GM12878 (cell line): ENCODE measurements around the gene KCNQ1. TPM values are rescaled to one million over a fixed set of nuclear protein-coding genes. Genes with fewer than 3 reads are reported as not detected.

Experiments
- ATAC-seq: fragments of 200-7000 bp; cut with Tn5 transposase; 3 replicates; pipeline ENCODE4 v1.9.1; 2020; ENCODE audit warnings: mild to moderate bottlenecking, moderate library complexity
- BruUV-seq: library from RNA; stranded (reverse); fragments of 400-500 nt; replicated peaks from 2 replicates; lab custom pipeline; 2021; lab: Mats Ljungman, UMichigan
- CTCF ChIA-PET: fragments of 300-600 bp; sonication (Branson Sonifier 250); formaldehyde crosslinking; extraction: SDS; loops from one replicate; lab custom pipeline; 2021; ENCODE audit warnings: inconsistent platforms; lab: Yijun Ruan, JAX
- POLR2A ChIA-PET: fragments of 350-600 bp; formaldehyde crosslinking; extraction: SDS; loops from one replicate; lab custom pipeline; 2021; ENCODE audit warnings: inconsistent platforms; lab: Charles Lee
- RAD21 ChIA-PET: fragments of 300-600 bp; sonication (Branson Sonifier 250); formaldehyde crosslinking; loops from one replicate; lab custom pipeline; 2023; ENCODE audit warnings: antibody characterized with exemption; ENCODE audit not compliant: unreplicated experiment; lab: Charles Lee
- SMC1A ChIA-PET: fragments of 300-600 bp; sonication (Branson Sonifier 250); formaldehyde crosslinking; loops from one replicate; lab custom pipeline; 2023; ENCODE audit not compliant: unreplicated experiment, uncharacterized antibody; lab: Charles Lee
- DNase-seq: peaks from one replicate; pipeline ENCODE4 v3.0.0-alpha.2; 2011; ENCODE audit warnings: low read depth, low spot score
- FAIRE-seq: peaks from 3 replicates; lab custom pipeline; 2011; peaks lifted over from hg19 to GRCh38; lab: Jason Lieb, UNC
- H2AFZ ChIP-seq: 2 replicates; pipeline ENCODE4 v1.6.0; 2011; ENCODE audit warnings: low read depth, low read length, control low read depth; ENCODE audit not compliant: control insufficient read depth
- H3K27ac ChIP-seq: 2 replicates; pipeline ENCODE4 v1.5.1; 2011; ENCODE audit warnings: control low read depth; ENCODE audit not compliant: control insufficient read depth, insufficient read depth
- H3K27me3 ChIP-seq, 2 experiments: replicated peaks in 1 of 2; 2 replicates each; pipeline versions ENCODE4 v1.6.0 to v1.6.1; 2011; ENCODE audit warnings: low read length in 1 of 2; ENCODE audit not compliant: control insufficient read depth in 2 of 2, insufficient read depth in 2 of 2
- H3K36me3 ChIP-seq, 2 experiments: 2 replicates each; pipeline ENCODE4 v1.5.1; 2011; ENCODE audit warnings: low read length in 1 of 2; ENCODE audit not compliant: control insufficient read depth in 2 of 2, insufficient read depth in 2 of 2
- H3K4me1 ChIP-seq: 2 replicates; pipeline ENCODE4 v1.6.1; 2011; ENCODE audit warnings: mild to moderate bottlenecking, low read length, moderate library complexity, mixed read lengths; ENCODE audit not compliant: control insufficient read depth, insufficient read depth
- H3K4me2 ChIP-seq: 2 replicates; pipeline ENCODE4 v1.6.0; 2011; ENCODE audit warnings: control low read depth; ENCODE audit not compliant: control insufficient read depth, insufficient read depth
- H3K4me3 ChIP-seq: fragments of 200-600 bp; sonication (generic); 2 replicates; pipeline ENCODE4 v1.5.1; 2016
- H3K79me2 ChIP-seq: 2 replicates; pipeline ENCODE4 v1.6.0; 2011; ENCODE audit warnings: low read length; ENCODE audit not compliant: control insufficient read depth, insufficient read depth
- H3K9ac ChIP-seq: 2 replicates; pipeline ENCODE4 v1.8.0; 2011; ENCODE audit warnings: low read length, control low read depth, mixed read lengths; ENCODE audit not compliant: control insufficient read depth, insufficient read depth
- H3K9me3 ChIP-seq: replicated peaks from 3 replicates; pipeline ENCODE4 v1.5.1; 2011; ENCODE audit warnings: mild to moderate bottlenecking, low read length; ENCODE audit not compliant: control insufficient read depth, insufficient read depth
- H4K20me1 ChIP-seq: 2 replicates; pipeline ENCODE4 v1.6.0; 2011; ENCODE audit not compliant: control insufficient read depth, insufficient read depth
- ETV6 ChIP-seq, 2 experiments: fragments of 450-650 bp in 1 of 2; IDR thresholded peaks in 1 of 2; conservative IDR thresholded peaks in 1 of 2; 2 replicates each; pipeline ENCODE4 v1.6.1; 2014; ENCODE audit warnings: antibody characterized with exemption in 1 of 2, borderline replicate concordance in 1 of 2, low read depth in 1 of 2, mild to moderate bottlenecking in 1 of 2, moderate library complexity in 1 of 2
- HSF1 ChIP-seq: fragments of 150-350 bp; IDR thresholded peaks from 2 replicates; pipeline ENCODE4 v1.6.1; 2014; ENCODE audit warnings: mild to moderate bottlenecking, low read depth, low read length
- SIX5 ChIP-seq: IDR thresholded peaks from 2 replicates; pipeline ENCODE4 v1.6.1; 2011; ENCODE audit warnings: mild to moderate bottlenecking, low read depth, low read length, moderate library complexity; ENCODE audit not compliant: severe bottlenecking
- SREBF2 ChIP-seq: IDR thresholded peaks from 2 replicates; pipeline ENCODE4 v1.6.1; 2012; ENCODE audit warnings: mild to moderate bottlenecking, low read length
- TBL1XR1 ChIP-seq: IDR thresholded peaks from 2 replicates; pipeline ENCODE4 v1.6.1; 2012; ENCODE audit warnings: low read depth, low read length, improper control_type of control experiment
- ZBED1 ChIP-seq: IDR thresholded peaks from 2 replicates; pipeline ENCODE4 v1.6.1; 2016; ENCODE audit warnings: borderline replicate concordance
- WGBS: methylation state at CpG from one replicate; pipeline ENCODE4 v1.1.6; 2016; ENCODE audit warnings: low lambda C conversion rate; ENCODE audit not compliant: insufficient replicate concordance, insufficient coverage; ENCODE audit errors: missing lambda C conversion rate; 5-methylcytosine and 5-hydroxymethylcytosine counted together
- in situ Hi-C: fragments of 300-500 bp; cut with MboI; formaldehyde crosslinking; loops from 9 replicates; pipeline ENCODE4 v1.14.3; 2018; ENCODE audit warnings: mixed read lengths
- intact Hi-C: fragments of 100-400 bp; cut with micrococcal nuclease; formaldehyde crosslinking; loops from one replicate; pipeline ENCODE4 v1.14.2; 2022; ENCODE audit not compliant: unreplicated experiment
- polyA plus RNA-seq, 11 experiments: library from polyadenylated mRNA; depleted of rRNA in 4 of 11; unstranded in 6 of 11; stranded (reverse) in 5 of 11; fragments of >200 nt; fragmentation: Nextera tagmentation in 4 of 11; fragmentation: Illumina TruSeq in 1 of 11; extraction: Ambion mirVana in 4 of 11; extraction: Trizol in 1 of 11; gene quantifications; 1 replicate in 1 of 11; 2 replicates in 10 of 11; pipeline versions ENCODE4 v1.2.1 to v1.2.3, GENCODE V29; 2011 to 2016; ENCODE audit warnings: inconsistent platforms in 2 of 11, missing spikeins in 2 of 11, low read depth in 1 of 11
- total RNA-seq, 4 experiments: library from RNA; depleted of rRNA in 3 of 4; stranded (reverse); fragments of >200 nt in 3 of 4; fragmentation: Illumina TruSeq in 1 of 4; extraction: Trizol in 1 of 4; gene quantifications; 2 replicates each; pipeline versions ENCODE4 v1.2.1 to v1.2.3, GENCODE V29; 2013 to 2021

The KCNQ1 gene
- total and polyA plus RNA-seq, 10 of the 15 experiments (the other 5 are each of a cell fraction or from before 2014, with no cell fraction given) = 0.03 to 0.15 (median 0.12) TPM; not detected in 7

GRCh38 chr11:2417856-2418692, 26.7 kb upstream of the KCNQ1 start:
- H3K27ac ChIP-seq = no peak overlapping the region
- no peaks in the 10 kb centered on the region for H3K9me3 ChIP-seq
- WGBS = 38% methylated on average over 30 of the region's 30 CpGs
- H3K4me3 ChIP-seq = no peak overlapping the region
- H3K27me3 ChIP-seq = no peaks in the 10 kb centered on the region
- no peak overlapping the region for H3K4me2 ChIP-seq
- no TSS peak for BruUV-seq
- ATAC-seq = no peak
- intact Hi-C loops = no loop called here
- POLR2A ChIA-PET = no interaction called here
- H3K36me3 ChIP-seq = no peaks in the 10 kb centered on the region
- TF ChIP-seq SIX5 (no peak), ZBED1 (no peak), ETV6 (conservative IDR thresholded peaks at IDR 0.05 in 1 of 2, IDR thresholded peaks at IDR 0.05 in 1 of 2; ENCODE audit: borderline replicate concordance in 1 of 2, low read depth in 1 of 2) (no peak), SREBF2 (no peak), TBL1XR1 (no peak), HSF1 (no peak)
- TF ChIP-seq, all 136 proteins: peak for 0
- ChIA-PET SMC1A (interaction anchor here (1.0 to 3.4 kb wide), 2 partner anchors 112 to 117 kb away, joined by 3 to 60 read pairs; no protein-coding TSS in a partner anchor), RAD21 (interaction anchor here (1.0 to 7.3 kb wide), 2 partner anchors 109 to 114 kb away, joined by 3 to 187 read pairs; partner anchors contain the start of genes C11orf21 and TSPAN32), CTCF (interaction anchor here (9.5 kb wide), 1 partner anchor 116 kb away, joined by 271 read pairs; the partner anchor contains the start of genes C11orf21 and TSPAN32)
- in situ Hi-C loops = loop anchor here (5.0 kb wide), 2 partner anchors 106 to 216 kb away; no protein-coding TSS in a partner anchor
- Histone ChIP-seq H2AFZ (no peak overlapping the region), H3K9ac (no peak overlapping the region), H3K4me1 (no peaks in the 10 kb centered on the region), H3K79me2 (no peaks in the 10 kb centered on the region), H4K20me1 (no peaks in the 10 kb centered on the region)
- DNase-seq = no peak
- FAIRE-seq = no peak
